Prostate gland (tissue), 2 donors: Measurements from ENCODE around the gene AGFG1.

Experiments
- CTCF ChIP-seq, 4 experiments: fragments of 200-600 bp in 2 of 4; fragments of 450-650 bp in 2 of 4; sonication (generic) in 2 of 4; IDR thresholded peaks; 1 replicate in 3 of 4; 2 replicates in 1 of 4; pipeline ENCODE4 v1.5.1; 2016 to 2019; ENCODE audit warnings: antibody characterized with exemption in 4 of 4, mild to moderate bottlenecking in 2 of 4, moderate library complexity in 2 of 4
- POLR2A ChIP-seq: fragments of 450-650 bp; IDR thresholded peaks from one replicate; pipeline ENCODE4 v1.6.1; 2016; ENCODE audit warnings: antibody characterized with exemption, mild to moderate bottlenecking
- POLR2AphosphoS5 ChIP-seq: sonication (generic); formaldehyde crosslinking; IDR thresholded peaks from one replicate; pipeline ENCODE4 v1.6.1; 2017; ENCODE audit warnings: antibody characterized with exemption

- no peak for TF ChIP-seq CTCF (IDR thresholded peaks at IDR 0.05)
- no peak for TF ChIP-seq POLR2AphosphoS5
- TF ChIP-seq POLR2A, result no peak
Observed at GRCh38 chr2:227597036-227597435, 125.1 kb downstream of the AGFG1 start.
